Epithelial cell of proximal tubule (primary cell): ENCODE data around the gene TMCC3. TPM values are rescaled to one million over a fixed set of nuclear protein-coding genes. Genes with fewer than 3 reads are reported as not detected.

ENCODE experiments used
- DNase-seq: peaks from one replicate; pipeline ENCODE4 v3.0.0-alpha.2; 2011; ENCODE audit warnings: low read depth
- H3K4me3 ChIP-seq: 2 replicates; pipeline ENCODE4 v1.5.1; 2011; ENCODE audit warnings: low read depth, mild to moderate bottlenecking, low read length
- total RNA-seq: library from RNA; depleted of rRNA; stranded (reverse); fragments of >200 nt; gene quantifications from 2 replicates; pipeline ENCODE4 v1.2.3, GENCODE V29; 2015
- TF ChIP-seq, protein P1 (sequence below): conservative IDR thresholded peaks from 2 replicates; pipeline ENCODE4 v1.5.1; 2012; ENCODE audit warnings: low read depth, mild to moderate bottlenecking, low read length

Gene TMCC3
- total RNA-seq, 1 donor from 2014 or later = 11.8 TPM

DNA sequence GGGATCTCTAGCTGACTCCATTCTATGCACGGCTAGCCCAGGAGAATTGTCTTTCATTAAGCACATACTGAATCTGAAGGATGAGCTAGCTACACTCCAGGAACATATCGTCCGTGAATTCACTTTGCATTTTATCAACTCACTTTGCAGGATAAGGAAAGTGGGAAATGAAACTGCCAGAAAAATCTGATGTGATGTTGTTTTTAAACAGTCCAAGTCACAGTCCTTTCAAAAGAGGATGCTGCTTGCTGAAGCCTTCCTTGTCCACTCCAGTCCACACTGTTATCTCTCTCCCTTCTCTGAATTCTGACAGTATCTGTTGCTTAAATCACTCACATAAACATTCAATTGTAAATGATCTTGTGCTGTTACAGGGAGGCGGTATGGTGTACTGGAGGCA lies 12.7 kb upstream of the TMCC3 start:
- H3K4me3 ChIP-seq = no peak overlapping the region
- no peak for DNase-seq
- TF ChIP-seq, protein P1, sequence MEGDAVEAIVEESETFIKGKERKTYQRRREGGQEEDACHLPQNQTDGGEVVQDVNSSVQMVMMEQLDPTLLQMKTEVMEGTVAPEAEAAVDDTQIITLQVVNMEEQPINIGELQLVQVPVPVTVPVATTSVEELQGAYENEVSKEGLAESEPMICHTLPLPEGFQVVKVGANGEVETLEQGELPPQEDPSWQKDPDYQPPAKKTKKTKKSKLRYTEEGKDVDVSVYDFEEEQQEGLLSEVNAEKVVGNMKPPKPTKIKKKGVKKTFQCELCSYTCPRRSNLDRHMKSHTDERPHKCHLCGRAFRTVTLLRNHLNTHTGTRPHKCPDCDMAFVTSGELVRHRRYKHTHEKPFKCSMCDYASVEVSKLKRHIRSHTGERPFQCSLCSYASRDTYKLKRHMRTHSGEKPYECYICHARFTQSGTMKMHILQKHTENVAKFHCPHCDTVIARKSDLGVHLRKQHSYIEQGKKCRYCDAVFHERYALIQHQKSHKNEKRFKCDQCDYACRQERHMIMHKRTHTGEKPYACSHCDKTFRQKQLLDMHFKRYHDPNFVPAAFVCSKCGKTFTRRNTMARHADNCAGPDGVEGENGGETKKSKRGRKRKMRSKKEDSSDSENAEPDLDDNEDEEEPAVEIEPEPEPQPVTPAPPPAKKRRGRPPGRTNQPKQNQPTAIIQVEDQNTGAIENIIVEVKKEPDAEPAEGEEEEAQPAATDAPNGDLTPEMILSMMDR = no peak

DNA sequence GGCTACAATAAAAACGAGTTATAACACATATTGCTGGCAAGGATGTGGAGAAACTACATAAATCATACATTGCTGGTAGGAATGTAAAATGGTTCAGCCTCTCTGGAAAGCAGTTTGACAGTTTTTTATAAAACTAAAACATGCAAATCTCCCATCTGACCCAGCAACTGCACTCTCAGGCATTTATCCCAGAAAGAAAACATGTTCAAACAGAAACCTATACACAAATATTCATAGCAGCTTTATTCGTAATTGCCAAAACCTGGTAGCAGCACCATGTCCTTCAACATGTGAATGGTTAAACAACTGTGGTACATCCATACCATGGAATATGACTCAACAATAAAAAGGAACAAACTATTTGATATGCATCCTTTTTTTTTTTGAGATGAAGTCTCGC lies 10.1 kb upstream of the TMCC3 start:
- TF ChIP-seq, protein P1 = no peak
- DNase-seq = no peak
- H3K4me3 ChIP-seq = no peak overlapping the region

DNA sequence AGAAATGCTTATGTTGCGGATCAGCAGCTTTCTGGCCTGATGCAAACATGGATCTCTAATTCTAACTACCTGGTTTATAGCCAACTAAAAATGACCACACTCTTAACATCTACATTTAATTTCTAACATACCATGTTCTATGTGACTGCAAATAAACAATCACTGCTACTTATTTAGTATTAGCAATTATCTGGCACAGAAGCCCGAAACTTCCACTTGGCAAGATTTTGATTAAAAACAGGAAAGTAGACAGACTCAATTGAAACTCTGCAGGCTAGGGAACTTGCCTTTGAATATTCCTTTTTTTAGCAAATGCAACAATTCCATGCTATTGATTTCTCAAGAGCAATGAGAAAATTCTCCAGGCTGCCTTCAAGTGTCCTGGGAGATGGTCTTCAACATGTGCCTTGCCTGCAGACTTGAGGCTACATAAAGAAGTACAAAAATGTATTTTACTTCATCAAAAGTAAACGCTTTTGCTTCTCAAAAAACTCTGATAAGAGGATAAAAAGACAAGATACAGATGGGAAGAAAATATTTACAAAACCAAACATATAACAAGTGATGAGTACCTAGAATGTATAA lies 9.1 kb upstream of the TMCC3 start:
- no peak overlapping the region for H3K4me3 ChIP-seq
- TF ChIP-seq, protein P1 = no peak
- DNase-seq = no peak

DNA sequence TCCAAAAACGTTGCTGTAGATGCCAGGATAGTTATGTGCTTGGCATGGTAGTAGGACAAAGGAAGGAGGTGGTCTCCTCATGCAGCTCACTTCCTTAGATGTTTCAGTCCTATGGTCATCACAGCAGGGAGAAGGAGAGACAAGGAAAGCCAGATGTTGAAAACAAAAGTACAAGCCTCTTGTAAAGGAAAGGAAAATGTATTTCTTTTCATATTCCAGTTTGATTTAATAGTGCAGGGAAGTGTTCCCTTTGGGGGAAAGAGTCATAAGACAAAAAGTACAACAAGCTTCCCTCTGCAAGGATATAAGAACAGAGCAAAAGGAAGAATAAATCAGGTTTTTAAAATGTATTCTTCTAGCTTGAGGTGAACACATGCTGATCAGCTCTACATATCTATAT lies 8.6 kb upstream of the TMCC3 start:
- H3K4me3 ChIP-seq = no peak overlapping the region
- no peak for DNase-seq
- TF ChIP-seq, protein P1 = no peak

DNA sequence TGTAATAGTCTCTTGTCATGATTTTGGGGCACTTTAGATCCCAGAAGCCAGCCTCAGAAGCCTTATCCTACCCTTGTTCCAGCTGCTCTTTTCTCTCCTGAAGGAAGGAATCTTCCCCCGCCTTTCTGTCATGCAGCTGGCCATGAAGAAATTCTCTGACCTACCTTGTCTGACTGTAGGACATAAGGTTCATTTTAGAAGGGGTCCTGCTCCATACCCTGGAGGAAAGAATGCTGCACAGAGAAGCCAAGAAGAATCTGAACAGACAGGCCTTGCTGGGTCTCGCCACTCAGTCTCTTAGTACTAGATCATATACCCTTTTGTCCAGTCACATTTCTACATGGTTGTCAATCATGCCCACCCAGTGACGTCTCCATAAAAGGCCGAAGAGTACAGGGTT lies 6.2 kb upstream of the TMCC3 start:
- H3K4me3 ChIP-seq = no peak overlapping the region
- no peak for DNase-seq
- TF ChIP-seq, protein P1 = no peak

DNA sequence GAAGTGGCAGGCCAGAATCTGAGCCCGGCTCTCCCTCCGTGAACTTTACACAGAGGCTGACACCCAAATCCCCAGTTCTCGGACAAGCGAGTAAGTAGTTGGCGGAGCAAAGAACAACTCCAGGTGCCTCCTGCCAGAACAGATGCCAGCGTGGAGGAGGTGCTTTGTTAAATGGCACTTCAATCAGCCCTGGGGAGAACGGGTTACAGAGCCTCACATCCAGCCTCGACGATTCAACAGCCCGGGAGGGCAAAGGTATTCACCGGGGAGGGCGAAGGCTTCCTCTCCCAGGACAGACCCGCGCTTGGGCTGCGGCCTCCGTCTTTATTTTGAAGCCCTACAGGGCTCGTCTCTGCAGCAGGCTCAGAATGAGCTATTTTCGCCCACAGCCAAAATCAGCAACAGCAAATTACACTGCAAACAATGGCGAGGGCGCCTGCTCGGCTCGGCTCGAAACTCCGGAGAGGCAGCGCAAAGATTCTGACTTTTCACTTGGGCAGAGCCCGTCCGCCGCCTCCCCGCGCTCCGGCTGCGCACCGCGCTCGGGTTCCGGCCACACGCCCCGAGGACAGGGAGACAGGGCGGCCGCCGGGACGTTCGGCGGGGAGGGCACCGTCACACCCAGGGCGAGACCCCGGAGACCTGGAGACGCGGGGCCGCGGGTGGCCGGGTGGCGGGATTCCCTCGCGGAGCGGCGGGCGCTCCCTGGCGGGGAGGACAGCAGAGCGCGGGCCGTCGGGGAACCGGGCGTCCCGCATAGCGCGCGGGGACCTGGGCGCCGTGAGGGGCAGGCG lies 811 bp downstream of the TMCC3 start:
- DNase-seq = no peak
- TF ChIP-seq, protein P1 = peak; percentile 38

DNA sequence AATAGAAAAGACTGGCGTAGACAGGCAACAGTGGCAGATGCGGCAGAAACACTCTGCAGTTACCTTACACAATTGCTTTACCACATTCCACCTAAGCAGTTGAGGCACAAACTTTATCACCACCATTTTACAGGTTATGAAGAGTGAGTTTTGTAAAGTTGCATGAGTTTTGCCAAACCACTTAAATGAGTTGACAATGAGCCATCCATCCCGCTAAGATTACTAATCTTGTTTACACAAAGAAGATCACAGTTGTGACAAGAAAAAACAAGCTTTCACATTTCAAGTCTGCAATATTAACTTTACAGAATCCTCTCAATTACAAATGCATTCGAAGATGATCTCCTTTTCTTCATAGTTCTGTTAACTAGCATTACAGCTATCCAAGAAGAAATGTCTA lies 1.8 kb downstream of the TMCC3 start:
- DNase-seq = no peak
- peak overlapping the region; percentile 87 for H3K4me3 ChIP-seq
- TF ChIP-seq, protein P1 = no peak

More for the DNA sequence above, 811 bp downstream of the TMCC3 start:
- H3K4me3 ChIP-seq = peak overlapping the region; percentile 87
